NCI-H748 treated with DMSO at 0.1 percent for 48 hours (cell line): ENCODE data around the gene DNAJC18.
"Not testable (repeated sequence)": the region's sequence is repeated elsewhere in the genome, so short reads cannot be mapped to it uniquely, and the experiment has no call there.

Experiments used
- DNase-seq: peaks from one replicate; lab custom pipeline; 2025; lab: John Stamatoyannopoulos, UW

DNAJC18 gene

DNA sequence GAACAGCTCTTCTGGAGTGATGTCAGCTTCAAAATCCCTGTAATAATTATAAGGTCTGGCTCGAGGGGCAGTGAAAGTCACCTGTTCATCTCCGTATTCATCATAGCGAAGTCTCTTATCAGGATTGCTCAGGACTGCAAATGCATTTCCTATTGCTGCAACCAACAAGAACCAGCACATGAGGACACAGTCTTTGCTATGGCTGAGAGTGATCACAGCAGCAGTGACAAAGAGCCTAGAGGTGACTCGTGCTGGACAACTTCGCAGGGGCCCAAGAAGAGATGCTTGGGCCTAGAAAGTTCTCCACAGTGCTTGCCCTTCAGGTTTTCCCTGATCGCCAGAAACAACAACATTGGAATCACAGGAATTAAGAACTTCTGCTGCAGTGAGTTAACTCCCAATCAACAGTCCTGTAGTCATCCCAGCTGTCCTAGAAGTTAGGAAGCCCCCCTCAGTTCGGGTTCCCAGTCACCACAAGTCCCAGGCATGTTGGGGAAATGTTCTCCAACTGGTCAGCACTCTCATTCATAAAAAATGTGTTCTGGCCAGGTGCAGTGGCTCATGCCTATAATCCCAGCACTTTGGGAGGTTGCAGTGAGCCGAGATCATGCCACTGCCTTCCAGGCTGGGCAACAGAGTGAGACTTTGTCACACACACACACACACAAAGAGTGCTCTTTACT lies 13.0 kb downstream of the DNAJC18 start:
- no peak for DNase-seq

DNA sequence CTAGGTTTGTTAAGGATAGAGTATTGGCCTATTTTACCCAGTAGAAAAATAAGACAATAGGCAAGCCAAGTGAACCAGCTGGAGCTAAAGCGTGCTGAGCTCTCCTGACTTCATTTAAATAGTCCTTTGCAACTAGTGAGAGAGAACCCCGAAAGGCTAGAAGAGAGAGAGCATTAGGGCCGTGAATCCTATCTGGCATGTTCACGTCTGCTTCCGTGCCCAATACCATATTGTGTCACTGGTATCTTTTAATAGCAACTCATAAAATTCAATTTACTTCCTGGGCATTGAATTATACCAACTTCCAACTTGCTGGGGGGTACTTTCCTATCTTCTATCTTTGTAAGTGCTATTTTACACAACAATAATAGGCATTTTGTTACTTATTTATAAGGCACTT lies 13.8 kb downstream of the DNAJC18 start:
- DNase-seq: no peak

DNA sequence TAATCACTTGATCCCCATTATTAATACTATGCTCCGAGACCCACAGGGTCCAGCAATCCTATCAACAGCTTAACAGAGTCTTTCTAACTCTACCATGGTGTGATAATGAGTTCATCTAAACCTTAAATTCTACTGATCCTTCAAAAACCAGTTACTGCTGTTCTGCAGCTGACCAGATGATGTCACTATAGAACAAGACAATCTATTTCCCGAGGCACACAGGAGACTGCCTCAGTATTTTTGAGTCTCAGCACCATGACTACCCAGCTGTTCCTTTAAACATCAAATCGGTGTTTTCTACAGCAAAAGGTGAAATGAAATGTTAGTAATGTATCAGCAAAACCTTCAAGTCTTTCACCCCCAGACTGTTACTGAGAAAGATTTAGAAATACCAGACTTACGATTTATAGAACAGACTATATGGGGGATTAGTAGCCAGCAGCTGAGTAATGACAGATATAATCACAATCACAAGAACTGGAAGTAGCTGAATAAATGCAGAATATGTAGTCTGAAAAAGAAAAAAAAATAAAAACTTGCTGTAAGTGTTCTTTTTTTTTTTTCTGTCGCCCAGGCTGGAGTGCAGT lies 16.9 kb downstream of the DNAJC18 start:
- DNase-seq: peak; percentile 58

DNA sequence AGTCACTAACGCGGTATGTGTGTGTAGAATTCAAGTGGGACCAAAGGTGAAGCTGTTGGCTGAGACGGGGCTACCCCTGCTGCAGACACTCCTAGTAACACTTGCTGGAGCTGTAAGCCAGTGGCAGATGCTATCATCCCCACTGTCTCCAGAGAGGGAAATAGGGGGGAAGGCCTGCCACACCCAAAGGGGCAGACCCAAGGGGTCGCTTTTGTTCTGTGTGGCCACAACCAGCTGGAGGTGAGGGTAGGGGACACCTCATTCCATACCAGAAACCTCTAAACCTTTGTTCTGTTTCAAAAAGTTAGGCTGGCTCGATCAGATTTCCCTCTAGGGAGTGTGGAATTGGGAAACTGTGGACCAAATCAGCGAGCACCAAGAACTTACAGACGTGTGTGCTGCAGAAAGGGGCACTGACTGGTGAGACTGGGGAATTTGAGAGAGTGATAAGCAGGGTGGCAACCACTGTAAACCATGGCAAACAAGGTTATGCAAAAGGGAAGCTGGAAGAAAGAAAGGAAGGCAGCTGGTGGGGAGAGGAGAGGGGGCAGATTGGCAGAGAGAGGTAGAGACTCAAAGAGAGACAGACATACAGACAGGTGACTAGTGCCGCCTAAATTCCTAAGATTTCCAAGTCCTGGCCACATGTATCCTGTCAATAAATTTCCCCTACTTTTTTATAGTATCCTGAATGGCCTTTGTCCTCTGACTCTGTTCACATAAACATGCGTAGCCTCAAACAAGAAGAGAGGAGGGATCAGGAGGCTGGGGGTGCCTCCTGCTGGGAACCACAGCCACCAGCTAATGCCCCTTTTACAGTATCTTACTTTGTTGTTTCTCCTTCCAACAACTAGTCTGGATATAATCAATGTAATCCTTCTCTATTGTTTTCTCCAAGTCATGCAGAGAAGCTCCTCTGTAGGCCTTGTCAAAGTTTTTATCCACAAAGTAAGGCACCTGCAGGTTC lies 19.8 kb downstream of the DNAJC18 start:
- no peak for DNase-seq

DNA sequence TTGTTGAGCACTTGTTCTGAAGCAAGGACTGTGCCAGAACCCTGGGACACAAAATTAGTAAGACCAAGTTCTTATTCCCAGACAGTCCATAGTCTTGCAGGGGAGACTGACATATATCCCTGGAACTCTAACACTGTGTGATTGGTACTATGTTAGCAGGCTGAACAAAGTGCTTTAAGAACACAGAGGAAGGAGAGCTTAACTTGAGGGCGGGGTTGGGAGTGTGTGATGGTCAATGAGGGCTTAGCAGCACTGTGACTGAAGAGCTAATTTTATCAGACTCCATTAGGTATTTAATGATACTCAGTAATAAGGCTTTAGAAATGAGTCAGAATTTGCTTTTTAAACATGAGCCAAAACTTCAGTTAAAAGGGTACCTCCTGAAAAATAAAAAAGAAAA lies 20.5 kb downstream of the DNAJC18 start:
- DNase-seq: no peak

DNA sequence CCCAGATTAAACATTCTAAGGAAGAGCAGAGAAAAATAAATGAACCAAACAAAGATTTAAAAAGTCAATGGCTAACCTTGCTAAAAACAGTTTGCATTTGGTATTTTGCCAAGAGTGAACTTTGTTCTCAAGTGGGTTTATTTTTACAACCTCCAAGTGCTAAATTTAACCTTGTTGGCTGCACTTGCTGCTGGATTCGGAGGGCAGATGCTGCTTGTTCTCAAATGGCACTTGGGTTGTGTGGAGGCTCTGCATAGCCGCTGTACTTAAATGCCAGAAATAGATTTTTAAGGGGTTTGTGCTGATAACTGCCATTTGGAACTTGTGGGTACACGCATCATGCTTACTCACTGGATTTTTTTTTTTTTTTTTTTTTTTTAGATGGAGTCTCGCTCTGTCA lies 22.1 kb downstream of the DNAJC18 start:
- DNase-seq: no peak

DNA sequence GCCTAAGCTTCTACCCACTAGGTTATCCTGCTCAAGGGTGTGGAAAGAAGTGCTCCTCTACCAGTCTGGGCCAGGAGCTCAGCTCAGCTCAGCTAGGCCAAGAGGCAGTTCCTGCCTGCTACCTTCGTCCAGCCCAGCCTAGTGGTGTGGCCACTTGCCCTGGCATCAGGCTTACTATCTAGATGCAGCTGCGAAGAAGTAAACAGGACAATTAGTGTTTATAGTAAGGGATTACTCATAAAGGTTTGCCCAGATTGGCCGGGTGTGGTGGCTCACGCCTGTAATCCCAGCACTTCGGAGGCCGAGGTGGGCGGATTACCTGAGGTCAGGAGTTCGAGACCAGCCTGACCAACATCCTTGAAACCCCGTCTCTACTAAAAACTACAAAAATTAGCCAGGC lies 22.7 kb downstream of the DNAJC18 start:
- no peak for DNase-seq

DNA sequence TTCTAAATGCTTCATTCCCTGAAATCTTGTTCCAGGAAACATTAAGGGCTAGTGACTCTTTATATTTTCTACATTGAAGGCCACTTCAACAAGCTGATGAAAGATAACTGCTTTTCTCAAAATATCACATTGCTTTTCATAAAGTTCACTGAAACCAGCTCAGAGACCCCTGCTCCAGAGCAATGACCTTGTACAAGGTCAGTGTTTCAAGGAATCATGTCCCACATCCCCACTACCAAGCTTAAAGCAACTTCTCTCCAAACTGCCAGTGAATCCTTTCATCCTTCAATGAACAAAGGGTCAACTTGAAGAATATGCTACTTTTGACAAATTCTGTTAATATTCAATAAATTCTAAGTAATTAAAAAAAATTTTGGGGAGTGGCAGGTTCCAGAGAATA lies 23.5 kb downstream of the DNAJC18 start:
- DNase-seq: no peak

DNA sequence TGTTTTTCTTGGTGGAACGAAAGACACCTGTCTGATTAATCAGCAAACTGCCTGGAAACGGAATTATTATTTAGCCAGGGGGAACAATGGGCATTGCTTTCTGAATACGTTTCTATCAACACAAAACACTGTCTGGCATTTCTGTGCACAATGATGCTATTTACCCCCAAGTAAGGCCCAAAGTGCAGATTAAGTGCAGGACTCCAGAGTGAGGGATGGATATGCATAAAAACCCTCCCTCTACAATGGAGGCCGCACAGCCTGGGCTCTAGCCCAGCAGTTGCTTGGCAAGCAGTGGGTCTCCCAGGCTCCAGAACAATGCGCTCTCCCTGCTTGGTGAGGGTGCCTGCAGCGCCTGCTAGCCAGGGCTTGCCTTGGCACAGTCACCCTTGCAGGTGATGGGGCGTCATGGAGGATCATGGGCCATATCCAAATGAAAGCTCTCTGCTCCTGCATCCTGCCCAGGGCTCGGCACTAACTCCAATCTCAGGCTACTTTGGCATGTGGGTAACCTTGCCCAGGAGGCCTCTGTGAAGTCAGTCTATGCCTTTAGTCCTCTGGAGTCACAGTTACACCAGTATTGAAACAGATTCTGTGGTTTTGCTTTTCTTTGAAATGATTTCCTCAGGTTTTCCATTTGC lies 24.0 kb downstream of the DNAJC18 start:
- DNase-seq: no peak

DNA sequence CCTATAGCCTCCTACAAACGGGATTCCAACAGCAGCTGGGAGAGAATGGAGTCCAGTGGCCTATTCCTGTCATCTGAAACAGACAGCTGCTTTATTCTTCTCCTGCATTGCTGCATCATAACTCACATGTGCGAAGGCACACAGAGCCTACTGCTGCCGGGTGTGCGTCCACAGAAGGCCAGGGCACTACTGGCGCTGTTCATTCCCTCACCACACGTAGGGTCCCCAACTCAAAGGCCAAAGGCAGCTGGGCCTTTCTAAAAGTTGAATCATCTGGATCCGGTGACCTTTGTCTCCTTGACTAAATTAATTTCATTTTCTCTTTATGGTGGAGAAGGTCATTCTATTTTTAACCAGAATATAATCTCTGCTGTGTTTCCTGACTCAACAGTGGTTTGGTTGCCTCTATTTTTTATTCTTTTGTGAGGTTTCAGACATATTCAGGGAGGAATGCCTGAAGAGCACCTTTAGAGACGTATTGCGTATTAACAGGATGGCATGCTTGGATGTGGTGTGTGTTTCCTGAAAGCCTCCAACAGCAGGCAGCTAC lies 24.7 kb downstream of the DNAJC18 start:
- no peak for DNase-seq

DNA sequence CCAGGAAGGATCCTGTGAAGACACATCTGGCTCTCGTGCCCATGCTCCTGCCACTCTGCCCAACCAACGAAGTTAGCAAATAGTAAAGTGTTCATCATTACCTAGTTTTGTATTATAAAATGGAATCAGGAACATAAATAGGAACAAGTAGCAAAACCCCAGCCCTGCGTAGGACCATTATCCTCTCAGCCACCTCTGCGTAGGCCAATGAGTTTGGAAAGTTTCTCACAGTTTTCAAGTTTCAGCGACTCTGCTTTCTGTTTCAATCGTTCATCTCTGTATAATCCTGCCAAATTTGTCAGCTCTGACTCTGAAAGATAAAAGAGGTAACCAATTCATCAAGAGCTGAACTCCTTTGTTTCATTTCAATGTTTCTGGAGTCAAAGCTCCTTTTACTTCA lies 25.4 kb downstream of the DNAJC18 start:
- no peak for DNase-seq

DNA sequence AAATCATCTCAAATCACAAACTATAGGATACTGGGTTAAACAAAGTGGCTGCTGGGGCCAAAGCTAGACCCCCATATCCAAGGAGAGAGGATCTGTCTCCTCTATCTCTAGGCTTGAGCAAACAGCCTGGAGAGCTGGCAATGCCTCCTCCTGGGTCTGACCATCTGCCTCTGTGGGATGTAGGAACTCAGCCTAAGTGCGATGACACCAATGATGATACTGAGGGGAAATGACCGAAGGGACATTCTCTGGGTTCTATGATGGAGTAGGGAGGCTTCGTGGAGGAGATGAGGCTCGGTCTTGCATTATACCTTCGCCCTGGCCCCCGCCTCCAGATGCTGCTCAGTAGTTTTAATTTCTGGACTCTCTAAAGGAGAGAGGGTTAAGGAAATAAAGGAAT lies 26.2 kb downstream of the DNAJC18 start:
- no peak for DNase-seq

DNA sequence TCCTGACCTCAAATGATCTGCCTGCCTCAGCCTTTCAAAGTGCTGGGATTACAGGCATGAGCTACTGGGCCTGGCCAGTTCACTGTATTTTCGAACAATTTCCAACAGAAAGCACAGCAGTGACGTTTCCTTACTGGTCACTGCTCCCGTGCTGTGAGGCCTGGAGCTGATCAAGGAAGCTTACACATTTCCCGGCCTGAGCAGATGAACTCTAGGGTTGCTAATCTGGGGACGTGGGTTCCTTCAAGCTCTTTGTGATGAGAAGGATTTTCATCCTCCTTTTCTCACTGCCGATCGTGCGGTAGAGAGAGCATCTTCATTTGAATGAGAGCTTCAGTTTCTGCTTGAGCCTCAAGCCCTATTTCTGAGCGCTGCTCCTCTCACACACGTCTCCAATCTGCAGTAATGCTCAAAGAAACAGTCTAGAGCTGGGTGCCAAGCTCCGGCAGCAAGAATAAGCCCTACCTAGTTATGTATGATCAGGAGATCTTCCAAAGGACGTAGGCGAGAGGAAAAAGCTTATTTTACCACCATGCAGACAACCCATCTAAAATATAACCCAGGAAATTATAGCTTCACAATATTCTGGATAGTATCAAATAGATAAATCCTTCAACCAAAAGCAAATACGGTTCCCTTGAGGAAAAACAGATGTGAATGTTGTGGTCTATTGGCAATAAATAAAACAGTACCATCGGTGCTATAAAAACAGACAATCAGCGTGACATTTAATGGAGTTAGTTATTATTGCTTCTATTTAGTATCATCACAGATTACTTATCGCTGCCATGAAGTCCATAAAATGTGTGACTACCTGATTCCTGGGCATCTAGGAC lies 28.1 kb downstream of the DNAJC18 start:
- DNase-seq: no peak

DNA sequence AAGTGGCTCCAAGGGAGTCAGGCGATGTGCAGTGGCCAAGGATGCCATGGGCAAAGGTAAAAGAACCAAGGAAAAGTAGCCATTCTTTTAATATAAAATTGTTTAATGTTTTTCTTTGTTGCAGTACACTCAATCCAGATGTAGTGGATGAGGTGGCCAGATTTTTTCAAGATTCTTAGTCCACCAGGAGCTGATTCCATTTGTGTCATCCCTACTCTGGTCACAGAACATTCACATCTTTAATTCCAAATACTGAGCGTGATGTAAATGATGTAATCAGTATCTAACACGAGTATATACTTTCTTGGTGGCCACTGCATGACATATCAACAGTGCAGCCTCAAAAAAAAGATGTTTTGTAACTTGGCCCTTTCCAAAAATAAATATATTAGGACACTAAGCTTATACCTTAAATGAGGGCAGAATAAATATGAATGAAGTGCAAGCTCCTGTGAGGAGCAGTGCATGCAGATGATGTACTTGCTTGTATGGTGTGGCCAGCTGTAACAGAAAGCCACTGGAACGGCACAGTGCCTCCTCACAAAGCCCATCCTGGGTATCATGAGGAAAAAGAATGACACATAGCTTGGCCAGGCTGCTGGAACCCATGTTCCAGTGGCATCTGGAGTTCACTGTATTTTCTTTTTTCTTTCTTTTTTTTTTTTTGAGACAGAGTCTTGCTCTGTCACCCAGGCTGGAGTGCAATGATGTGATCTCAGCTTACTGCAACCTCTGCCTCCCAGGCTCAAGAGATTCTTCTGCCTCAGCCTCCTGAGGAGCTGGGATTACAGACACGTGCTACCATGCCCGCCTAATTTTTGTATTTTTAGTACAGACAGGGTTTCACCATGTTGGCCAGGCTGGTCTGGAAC lies 29.0 kb downstream of the DNAJC18 start:
- DNase-seq: no peak

DNA sequence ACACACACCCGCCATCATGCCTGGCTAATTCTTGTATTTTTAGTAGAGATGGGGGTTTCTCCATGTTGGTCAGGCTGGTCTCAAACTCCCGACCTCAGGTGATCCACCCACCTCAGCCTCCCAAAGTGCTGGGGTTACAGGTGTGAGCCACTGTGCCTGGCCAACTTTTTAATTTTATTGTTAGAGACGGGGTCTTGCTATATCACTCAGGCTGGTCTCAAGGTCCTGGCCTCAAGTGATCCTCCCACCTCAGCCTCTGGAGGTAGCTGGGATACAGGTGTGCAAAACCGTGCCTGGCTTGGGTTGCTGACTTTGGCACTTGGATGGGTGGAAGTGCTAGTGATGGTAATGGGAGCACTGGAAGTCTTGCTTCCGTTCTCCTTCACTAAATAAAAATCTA lies 30.2 kb downstream of the DNAJC18 start:
- not testable (repeated sequence) for DNase-seq

DNA sequence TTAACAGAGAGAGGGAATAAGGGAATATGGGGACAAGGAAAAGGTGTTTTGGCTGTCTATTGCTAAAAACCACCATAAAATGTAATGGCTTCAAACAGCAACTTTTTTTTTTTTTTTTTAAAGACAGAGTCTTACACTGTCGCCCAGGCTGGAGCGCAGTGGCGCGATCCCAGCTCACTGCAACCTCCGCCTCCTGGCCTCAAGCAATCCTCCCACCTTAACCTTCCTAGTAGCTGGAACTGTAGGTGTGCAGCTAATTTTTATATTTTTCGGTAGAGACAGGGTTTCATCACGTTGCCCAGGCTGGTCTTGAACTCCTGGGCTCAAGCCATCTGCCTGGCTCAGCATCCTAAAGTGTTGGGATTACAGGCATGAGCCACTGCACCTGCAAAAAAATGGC lies 31.1 kb downstream of the DNAJC18 start:
- DNase-seq: no peak

DNA sequence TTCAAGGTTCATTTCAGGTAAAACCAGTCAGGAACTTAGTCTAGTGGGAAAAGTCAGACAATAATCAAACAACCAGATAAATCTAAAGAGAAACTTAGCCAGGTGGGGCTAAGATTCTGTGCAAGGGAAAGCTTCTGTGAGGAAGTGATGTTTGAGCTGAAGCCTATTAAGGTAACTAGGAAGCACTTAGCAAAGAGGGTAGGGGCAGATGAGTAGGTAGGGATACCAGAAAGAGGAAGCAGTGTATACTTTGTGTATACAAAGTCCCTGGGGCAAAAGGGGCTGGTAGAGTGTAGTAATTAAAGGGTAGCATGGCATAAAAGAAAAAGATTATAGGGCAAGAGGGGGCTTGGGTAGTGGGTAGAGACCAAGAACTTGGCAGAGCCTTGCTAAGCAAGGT lies 31.8 kb downstream of the DNAJC18 start:
- DNase-seq: no peak

DNA sequence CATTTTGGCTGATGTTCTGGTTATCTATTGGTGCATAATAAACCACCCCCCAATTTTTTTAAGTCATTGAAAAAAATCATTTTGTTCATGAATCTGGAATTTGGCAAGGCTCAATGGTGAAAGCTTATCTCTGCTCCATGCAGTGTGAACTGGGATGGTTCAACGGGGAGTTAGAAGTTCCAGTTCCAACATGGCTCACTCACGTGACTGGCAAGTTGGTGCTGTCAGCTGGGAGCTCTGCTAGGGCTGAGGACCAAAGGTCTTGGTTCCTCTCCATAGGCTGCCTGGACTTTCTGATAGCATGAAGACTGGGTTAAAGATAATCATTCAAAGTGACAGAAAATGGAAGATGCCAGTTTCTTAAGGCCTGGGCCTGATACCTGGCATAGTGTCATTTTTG lies 32.4 kb downstream of the DNAJC18 start:
- no peak for DNase-seq

DNA sequence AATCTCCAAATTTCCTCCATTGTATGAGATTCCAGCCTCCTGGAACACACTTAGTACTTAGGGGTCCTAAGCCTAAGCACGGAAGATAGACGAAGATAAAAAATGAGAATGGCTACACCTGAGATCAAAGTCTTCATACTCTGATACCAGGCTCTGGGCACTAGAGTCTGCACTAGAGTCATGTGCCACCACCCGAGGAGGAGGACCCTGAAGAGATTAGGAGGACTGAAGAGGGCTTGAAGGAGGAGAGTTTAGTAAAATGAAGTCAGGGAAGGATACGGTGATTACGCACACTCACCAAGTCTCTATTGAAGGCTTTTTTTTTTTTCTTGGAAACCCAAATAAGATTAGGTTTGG lies 34.9 kb downstream of the DNAJC18 start:
- no peak for DNase-seq

DNA sequence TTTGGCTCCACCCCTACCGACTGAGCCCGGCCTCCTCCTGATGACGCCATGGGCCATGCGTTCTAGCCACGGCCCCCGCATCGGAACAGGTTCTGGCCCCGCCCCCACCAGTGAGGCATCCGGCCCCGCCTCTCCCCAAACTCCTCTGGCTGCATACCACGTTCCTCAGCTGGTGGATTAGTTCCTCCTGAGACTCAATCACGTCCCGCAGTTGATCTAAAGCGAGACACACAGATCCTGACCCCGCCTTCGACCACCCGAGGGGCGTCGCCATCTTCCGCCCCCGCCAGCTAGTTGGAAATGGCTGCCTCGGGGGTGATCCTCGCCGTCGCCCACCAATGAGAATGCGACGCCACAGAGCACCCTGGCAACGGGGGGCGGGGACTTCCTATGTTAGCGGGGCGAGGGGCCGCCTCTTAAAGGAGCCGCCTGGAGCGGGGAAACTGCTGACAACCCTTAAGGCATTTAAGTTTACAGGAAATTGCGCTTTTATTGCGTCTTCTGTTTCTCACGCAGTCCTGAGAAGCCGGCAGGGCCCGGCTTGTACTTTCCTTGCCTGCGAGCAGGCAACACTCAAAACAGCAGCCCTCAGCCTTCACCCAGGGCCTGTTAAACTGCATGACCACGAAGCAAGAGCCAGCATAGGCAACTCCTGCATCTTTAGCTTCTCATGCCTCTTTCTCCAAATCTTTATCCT lies 35.4 kb downstream of the DNAJC18 start, which contains the start of gene SPATA24:
TSS of gene SPATA24 (minus strand) at position 303 of the 697 bp plus-strand sequence. CDS start at position 274, 29 bp downstream.
- DNase-seq: peak; percentile 97
